Natural killer cell (primary cell): ENCODE data around the gene REXO4. TPM values are rescaled to one million over a fixed set of nuclear protein-coding genes. Genes with fewer than 3 reads are reported as not detected.

Source experiments
- ATAC-seq, 3 donors: fragments of 150-1000 bp in 2 of 3; fragments of 200-7000 bp in 1 of 3; cut with Tn5 transposase; 1 replicate in 1 of 3; 2 replicates in 2 of 3; pipeline ENCODE4 v1.10.0; 2021; ENCODE audit warnings: mild to moderate bottlenecking in 2 of 3, moderate library complexity in 2 of 3
- DNase-seq, 2 donors: peaks; one replicate each; pipeline versions ENCODE4 v3.0.0 to v3.0.0-alpha.2; 2013 to 2021; ENCODE audit warnings: mixed read lengths in 1 of 2
- H3K27ac ChIP-seq: one replicate; pipeline ENCODE4 v1.5.1; 2013; ENCODE audit warnings: mild to moderate bottlenecking, low read length
- H3K27me3 ChIP-seq: one replicate; pipeline ENCODE4 v1.6.1; 2013; ENCODE audit warnings: low read length; ENCODE audit not compliant: control insufficient read depth, insufficient read depth
- H3K36me3 ChIP-seq: one replicate; pipeline ENCODE4 v1.6.1; 2013; ENCODE audit warnings: low read length; ENCODE audit not compliant: control insufficient read depth, insufficient read depth
- H3K4me1 ChIP-seq: one replicate; pipeline ENCODE4 v1.6.1; 2013; ENCODE audit warnings: low read length; ENCODE audit not compliant: control insufficient read depth, insufficient read depth
- H3K4me3 ChIP-seq: one replicate; pipeline ENCODE4 v1.5.1; 2013; ENCODE audit warnings: low read length
- H3K9me3 ChIP-seq: one replicate; pipeline ENCODE4 v1.6.1; 2013; ENCODE audit warnings: low read length; ENCODE audit not compliant: control insufficient read depth, insufficient read depth
- H3K27ac Mint-ChIP-seq, 2 donors: one replicate each; pipeline ENCODE4 v1.8.0; 2022; ENCODE audit warnings: mild to moderate bottlenecking in 2 of 2, mixed read lengths in 2 of 2, moderate library complexity in 1 of 2
- H3K27me3 Mint-ChIP-seq, 2 donors: one replicate each; pipeline ENCODE4 v1.8.0; 2022; ENCODE audit warnings: low read depth in 2 of 2, mixed read lengths in 2 of 2
- H3K36me3 Mint-ChIP-seq: one replicate; pipeline ENCODE4 v1.8.0; 2022; ENCODE audit warnings: mixed read lengths
- H3K4me1 Mint-ChIP-seq, 2 donors: one replicate each; pipeline ENCODE4 v1.8.0; 2022; ENCODE audit warnings: mixed read lengths in 2 of 2
- H3K4me3 Mint-ChIP-seq: one replicate; pipeline ENCODE4 v1.8.0; 2022; ENCODE audit warnings: mild to moderate bottlenecking, moderate library complexity, mixed read lengths
- H3K9me3 Mint-ChIP-seq, 2 donors: one replicate each; pipeline ENCODE4 v1.8.0; 2022; ENCODE audit warnings: mixed read lengths in 2 of 2
- WGBS: methylation state at CpG from one replicate; pipeline ENCODE4 v1.1.7; 2013; ENCODE audit warnings: missing lambda C conversion rate; ENCODE audit not compliant: insufficient coverage; 5-methylcytosine and 5-hydroxymethylcytosine counted together
- intact Hi-C: fragments of 100-400 bp; cut with micrococcal nuclease; formaldehyde crosslinking; loops from one replicate; pipeline ENCODE4 v1.14.2; 2022
- total RNA-seq, 4 donors: library from RNA; stranded (reverse); fragments of 120-200 nt in 1 of 4; gene quantifications; one replicate each; pipeline versions ENCODE4 v1.2.3 to v1.2.4, GENCODE V29; 2013 to 2022
- TF ChIP-seq, protein P1 (sequence below): fragments of 200-600 bp; IDR thresholded peaks from one replicate; pipeline ENCODE4 v1.8.0; 2022; ENCODE audit warnings: antibody characterized with exemption

REXO4 gene
- total RNA-seq, 3 donors from 2014 or later (not counting 1 experiment from before 2014, with no cell fraction given) = 14.2 to 21.6 (median 18.8) TPM

DNA sequence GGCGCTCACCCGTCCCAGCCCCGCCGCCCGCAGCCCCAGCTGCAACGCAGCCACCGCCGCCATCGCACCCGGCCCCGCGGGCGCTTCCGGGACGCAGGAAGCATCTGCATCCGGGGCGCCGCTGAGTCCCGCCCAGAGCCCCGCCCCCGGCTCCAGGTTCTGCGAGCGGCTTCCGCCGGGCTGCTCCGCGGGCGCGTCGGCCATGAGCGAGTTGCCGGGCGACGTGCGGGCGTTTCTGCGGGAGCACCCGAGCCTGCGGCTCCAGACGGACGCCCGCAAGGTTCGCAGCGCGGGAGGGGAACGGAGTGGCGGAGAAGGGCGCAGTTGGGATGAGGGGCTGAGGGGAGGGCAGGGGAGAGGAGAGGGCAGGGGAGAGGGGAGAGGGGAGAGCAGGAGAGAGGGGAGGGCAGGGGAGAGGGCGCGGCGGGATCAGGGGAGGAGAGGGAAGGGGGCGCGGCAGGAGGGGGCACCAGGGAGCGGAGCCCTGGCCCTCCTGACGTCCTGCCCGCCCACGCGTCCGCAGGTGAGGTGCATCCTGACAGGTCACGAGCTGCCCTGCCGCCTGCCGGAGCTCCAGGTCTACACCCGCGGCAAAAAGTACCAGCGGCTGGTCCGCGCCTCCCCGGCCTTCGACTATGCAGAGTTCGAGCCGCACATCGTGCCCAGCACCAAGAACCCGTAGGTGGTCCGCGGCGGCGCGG is 61.3 kb downstream of the REXO4 start, which contains the start of the genes SURF1 and SURF2:
Gene SURF1 (minus strand): TSS at position 97 of the 701 bp plus-strand sequence. CDS start 34 bp downstream, at position 63.
Gene SURF2 (plus strand): TSS at position 160 of the 701 bp plus-strand sequence. CDS start 43 bp downstream, at position 203.
- Histone ChIP-seq H3K27me3 (no peaks in the 10 kb centered on the region), H3K4me3 (peak within 1 kb of the TSS; percentile 72), H3K27ac (peak within 1 kb of the TSS; percentile 50), H3K4me1 (peaks cover 37% of the 10 kb centered on the region), H3K36me3 (peaks cover 44% of the 10 kb centered on the region), H3K9me3 (no peaks in the 10 kb centered on the region)
- Mint-ChIP-seq H3K27me3 (no peaks in the 10 kb centered on the region), H3K36me3 (peaks cover 5% of the 10 kb centered on the region), H3K4me1 (peaks cover 22 to 37% of the 10 kb centered on the region in 2 donors), H3K4me3 (peak within 1 kb of the TSS; percentile 87), H3K27ac (peak within 1 kb of the TSS; percentile 77 to 87), H3K9me3 (no peaks in the 10 kb centered on the region)
- 1% methylated on average over 78 of the region's 78 CpGs for WGBS
- TF ChIP-seq, protein P1, sequence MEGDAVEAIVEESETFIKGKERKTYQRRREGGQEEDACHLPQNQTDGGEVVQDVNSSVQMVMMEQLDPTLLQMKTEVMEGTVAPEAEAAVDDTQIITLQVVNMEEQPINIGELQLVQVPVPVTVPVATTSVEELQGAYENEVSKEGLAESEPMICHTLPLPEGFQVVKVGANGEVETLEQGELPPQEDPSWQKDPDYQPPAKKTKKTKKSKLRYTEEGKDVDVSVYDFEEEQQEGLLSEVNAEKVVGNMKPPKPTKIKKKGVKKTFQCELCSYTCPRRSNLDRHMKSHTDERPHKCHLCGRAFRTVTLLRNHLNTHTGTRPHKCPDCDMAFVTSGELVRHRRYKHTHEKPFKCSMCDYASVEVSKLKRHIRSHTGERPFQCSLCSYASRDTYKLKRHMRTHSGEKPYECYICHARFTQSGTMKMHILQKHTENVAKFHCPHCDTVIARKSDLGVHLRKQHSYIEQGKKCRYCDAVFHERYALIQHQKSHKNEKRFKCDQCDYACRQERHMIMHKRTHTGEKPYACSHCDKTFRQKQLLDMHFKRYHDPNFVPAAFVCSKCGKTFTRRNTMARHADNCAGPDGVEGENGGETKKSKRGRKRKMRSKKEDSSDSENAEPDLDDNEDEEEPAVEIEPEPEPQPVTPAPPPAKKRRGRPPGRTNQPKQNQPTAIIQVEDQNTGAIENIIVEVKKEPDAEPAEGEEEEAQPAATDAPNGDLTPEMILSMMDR = no peak
- intact Hi-C loops = loop anchor here (2.0 kb wide), 1 partner anchor 14 kb away; no protein-coding TSS in a partner anchor
- ATAC-seq (peak; percentile 94 to 97 (median 95)), DNase-seq (peak; percentile 88 to 93)

Other genes with a start within 250 kb of the REXO4 start
- gene OBP2B, start 208.8 kb downstream of the REXO4 start, total RNA-seq = not detected
- 1 to 10 TPM in 1 of 3 donors, under 1 TPM in 2; 0.20 to 4.2 (median 0.56) TPM for gene ABO, start 142.8 kb downstream of the REXO4 start, total RNA-seq
- 10 to 100 TPM; 13.8 to 23.5 (median 21.3) TPM for gene SURF6, start 81.8 kb downstream of the REXO4 start, total RNA-seq
- 10 to 100 TPM; 23.8 to 37.0 (median 28.1) TPM for gene MED22, start 69.9 kb downstream of the REXO4 start, total RNA-seq
- 1,000 to 10,000 TPM; 1,409 to 1,616 (median 1,600) TPM for gene RPL7A, start 69.8 kb downstream of the REXO4 start, total RNA-seq
- gene SURF1, start 61.5 kb downstream of the REXO4 start, total RNA-seq = 10 to 100 TPM; 35.6 to 44.4 (median 37.2) TPM
- gene SURF2, start 61.5 kb downstream of the REXO4 start, total RNA-seq = 10 to 100 TPM; 14.3 to 14.9 (median 14.7) TPM
- gene SURF4, start 42.0 kb downstream of the REXO4 start, total RNA-seq = 100 to 1,000 TPM; 111 to 135 (median 114) TPM
- 1 to 10 TPM in 2 of 3 donors, under 1 TPM in 1; 0.53 to 2.9 (median 1.1) TPM for gene STKLD1, start 41.6 kb downstream of the REXO4 start, total RNA-seq
- gene ADAMTS13, start 4.4 kb upstream of the REXO4 start, total RNA-seq = 1 to 10 TPM; 2.3 to 3.0 (median 2.8) TPM
- 1 to 10 TPM; 4.5 to 8.3 (median 5.4) TPM for gene CACFD1, start 42.0 kb upstream of the REXO4 start, total RNA-seq
- gene SLC2A6, start 61.1 kb upstream of the REXO4 start, total RNA-seq = 10 to 100 TPM in 2 of 3 donors, 1 to 10 TPM in 1; 5.0 to 20.1 (median 18.5) TPM
- not detected for gene MYMK, start 106.9 kb upstream of the REXO4 start, total RNA-seq
- gene ADAMTSL2, start 116.7 kb upstream of the REXO4 start, total RNA-seq = not detected
- gene FAM163B, start 191.4 kb upstream of the REXO4 start, total RNA-seq = not detected
- not detected for gene DBH, start 218.4 kb upstream of the REXO4 start, total RNA-seq